ENCODE results near the gene POLG.

- no peak for TF ChIP-seq GATA2 (IDR thresholded peaks at IDR 0.05; ENCODE audit: low read depth, low read length)
- no peak for TF ChIP-seq GATA3 (IDR thresholded peaks at IDR 0.05; ENCODE audit: low read depth, low read length)
These were observed 34.7 kb downstream of the POLG start for GRCh38 chr15:89299896-89300295.
